Activated CD8-positive, alpha-beta memory T cell treated with anti-CD3 and anti-CD28 coated beads, Interleukin-2, amount 50 U/mL, for 24 hours (primary cell): ENCODE measurements around the gene GRIK3.

ENCODE experiments used
- DNase-seq: peaks from one replicate; pipeline ENCODE4 v3.0.0-alpha.2; 2020; ENCODE audit errors: extremely low read depth

The GRIK3 gene

DNA sequence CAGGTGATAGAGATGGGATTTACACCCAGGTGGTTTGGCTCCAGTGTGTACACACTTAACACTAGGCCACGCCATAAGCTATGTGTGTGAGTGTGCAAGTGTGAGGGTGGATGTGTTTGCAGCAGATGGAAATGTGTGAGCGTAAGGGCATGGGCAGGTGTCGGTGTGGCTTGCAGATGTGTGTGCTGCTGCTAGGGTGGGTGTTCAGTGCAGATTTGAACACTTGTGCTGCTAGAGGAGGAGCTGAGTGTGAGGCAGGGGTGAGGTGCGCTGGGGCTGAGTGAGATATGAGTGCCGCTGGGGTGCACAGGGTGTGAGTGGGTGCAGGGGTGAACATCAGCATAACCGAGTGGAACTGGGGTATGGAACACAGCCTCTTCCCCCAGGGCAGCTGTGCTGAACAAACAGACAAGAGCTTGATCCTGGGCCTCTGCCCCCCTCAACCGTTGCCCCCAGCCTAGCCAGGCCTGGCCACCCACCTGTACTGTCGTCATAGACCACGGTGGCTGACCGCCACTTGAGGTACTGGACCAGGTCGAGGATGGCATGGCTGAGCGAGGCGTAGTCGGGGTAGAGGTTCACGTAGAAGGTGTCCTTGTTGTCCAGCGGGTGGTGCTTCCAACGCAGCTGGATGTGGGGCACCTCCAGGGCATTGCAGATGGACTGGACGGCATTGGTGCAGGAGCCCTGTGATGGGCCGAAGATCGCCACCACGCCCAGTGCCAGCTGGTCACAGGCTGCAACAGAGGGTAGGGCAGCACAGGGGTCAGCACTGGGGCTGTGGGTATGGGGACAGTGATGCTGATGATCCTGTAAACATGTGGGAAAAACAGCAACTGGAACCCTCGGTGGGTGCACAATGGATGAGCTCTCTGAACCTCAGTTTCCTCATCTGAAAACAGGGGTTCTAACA, 153.9 kb downstream of the GRIK3 start:
- DNase-seq, result no peak

DNA sequence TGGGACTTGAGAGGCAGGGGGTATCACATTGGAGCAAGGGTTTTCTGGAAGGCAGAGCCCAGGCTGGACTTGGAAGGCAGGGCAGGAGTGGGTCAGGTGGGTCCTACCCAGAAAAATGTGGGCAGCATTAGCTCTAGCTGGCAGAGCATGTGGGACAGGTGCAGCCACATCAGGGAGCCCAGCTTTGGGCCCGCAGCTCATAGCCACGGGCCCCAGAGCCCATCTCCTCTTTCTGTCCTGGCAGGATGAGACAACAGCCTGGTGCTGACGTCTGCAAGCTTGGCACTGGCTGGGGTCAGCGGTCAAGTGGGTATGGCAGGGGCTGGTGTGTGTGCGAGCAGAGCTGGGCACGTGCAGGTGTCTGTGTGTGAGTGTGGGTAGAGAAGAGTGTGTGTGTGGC, 154.7 kb downstream of the GRIK3 start:
- no peak for DNase-seq

DNA sequence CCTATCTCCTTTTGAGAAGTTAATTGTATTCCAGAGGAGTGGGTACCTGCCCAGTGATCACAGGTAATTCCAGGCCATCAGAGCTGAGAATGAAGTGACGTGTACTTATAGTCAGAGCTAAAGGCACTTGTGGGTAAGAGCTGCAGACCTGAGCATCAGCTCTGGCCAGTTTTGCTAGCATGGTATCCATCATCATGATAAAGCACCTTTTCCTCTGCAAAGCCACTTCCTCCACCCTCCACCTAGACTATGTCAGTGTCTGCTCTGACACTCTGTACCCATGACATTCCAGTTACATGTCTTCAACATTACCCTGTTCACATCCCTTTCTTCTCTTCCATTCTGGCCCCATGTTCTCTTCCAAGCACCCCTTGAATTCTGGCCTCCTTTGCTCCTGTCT, 157.3 kb downstream of the GRIK3 start:
- no peak for DNase-seq

DNA sequence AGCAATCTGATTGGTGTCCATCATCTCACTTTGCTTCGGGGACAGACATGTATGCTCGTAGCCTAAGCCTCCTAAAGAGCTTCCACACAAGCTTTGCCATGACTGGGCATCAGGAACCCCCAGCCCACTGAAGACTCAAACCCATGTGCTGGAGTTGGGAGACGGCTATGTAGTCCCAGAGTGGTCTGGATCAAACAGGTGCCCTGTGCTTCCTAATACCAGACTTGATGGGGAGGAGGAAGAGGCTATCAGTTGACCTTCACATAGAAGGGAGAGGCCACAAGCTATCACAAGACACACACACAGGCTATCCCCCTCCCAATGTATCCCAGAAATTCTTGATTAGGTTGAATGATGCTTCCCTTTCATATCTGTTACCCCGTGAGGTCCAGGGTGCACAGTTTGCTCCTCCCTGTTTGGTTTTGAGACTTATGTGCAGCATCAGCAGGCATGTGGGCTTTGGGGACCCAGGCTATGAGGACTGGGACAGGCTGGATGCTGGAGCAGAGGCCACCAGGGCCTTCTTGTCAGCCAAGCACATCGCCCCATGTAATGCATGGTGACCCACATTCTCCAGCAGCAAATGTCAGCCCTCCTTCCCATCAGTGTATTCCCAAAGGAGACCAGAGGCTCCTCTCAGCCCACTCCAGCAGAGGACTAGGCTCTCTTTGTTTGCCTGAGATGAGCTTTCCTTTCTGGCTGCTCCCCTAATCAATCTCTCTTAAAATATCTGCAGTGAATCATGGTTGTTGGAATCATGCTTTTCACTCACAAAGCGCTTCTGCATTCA, 159.8 kb downstream of the GRIK3 start:
- DNase-seq, result no peak

DNA sequence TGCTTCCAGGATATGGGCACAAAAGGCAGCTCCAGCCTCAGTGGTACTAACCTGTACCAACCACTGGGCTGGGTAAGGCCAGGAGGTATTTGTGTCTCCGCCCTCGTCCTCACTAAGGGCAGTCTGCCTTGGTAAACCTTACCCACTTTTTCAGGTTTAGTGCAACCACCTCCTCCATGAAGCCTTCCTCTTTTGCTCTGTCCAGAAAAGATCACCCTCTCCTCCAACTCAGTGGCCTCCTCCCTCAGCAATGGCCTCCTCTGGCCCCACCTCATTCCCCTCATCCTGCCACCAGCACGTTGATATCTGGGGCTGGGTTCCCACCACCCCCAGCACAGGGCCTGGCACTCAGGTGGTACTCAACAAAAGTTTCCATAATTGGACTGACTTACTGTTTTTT, 161.5 kb downstream of the GRIK3 start:
- DNase-seq, result no peak

DNA sequence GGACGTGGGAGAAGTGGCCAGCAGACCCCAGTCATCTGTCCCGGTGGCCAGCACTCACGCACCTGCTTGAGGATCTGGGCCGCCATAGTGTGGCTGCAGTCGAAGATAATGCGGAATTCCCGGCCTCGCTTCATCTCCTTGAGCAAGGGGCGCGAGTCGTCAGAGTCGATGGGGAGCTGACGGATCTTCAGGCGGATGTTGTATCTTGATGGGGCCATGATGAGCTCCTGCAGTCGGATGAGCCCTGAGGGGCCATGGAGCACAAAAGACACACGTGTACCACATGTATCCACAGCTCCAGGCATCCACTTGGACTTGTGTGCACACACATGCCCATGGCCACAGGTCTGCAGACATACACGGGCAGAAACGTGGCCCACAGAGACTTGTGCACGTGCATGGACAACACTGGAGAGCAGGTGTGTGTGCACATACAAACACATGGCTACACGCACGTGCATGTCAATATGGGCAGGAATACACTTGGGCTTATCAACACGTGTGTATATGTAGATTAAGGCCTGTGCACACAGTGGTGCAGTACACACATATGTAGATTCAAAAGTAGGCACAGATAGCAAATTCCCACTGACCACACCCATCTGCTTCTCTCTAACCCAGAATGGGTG, 162.1 kb downstream of the GRIK3 start:
- DNase-seq, result no peak

DNA sequence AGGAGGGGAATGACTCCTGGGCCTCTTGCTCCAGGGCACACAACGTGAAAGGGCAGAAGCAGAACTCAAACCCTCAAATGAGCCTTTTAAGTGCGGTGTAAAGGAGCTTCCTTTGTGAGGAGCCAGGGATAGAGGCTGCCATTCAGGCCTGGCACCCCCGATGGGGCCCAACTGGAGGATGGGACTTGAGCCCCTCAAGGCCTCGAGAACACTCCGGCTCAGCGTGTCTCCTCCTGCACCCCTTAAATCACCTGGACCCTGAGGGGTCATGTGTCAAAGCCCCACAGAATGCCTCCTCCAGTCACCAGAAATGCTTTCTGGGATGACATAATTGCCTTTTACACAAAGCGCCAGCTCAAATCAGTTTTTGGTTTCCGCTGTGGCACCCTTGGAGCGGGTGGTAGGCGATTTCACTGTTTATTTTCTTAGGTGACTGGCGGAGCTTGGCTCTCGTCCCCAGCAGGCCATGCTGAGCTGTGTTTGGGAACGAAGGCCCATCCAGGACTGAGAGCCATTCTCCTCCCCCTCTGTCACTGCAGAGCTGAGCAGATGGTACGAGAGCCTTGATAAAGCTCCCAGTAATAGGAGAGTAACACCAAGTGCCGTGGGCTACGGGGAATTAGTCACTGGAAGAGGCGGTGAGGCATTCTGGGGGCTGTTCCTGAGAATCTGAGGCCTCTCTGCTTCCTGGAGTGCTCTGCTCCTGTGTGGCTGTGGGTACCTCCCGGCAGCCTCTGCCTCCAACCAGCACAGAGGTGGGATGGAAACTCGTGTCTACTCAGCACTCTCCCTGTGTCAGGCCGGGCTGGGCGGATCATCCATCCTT, 163.0 kb downstream of the GRIK3 start:
- DNase-seq, result no peak

DNA sequence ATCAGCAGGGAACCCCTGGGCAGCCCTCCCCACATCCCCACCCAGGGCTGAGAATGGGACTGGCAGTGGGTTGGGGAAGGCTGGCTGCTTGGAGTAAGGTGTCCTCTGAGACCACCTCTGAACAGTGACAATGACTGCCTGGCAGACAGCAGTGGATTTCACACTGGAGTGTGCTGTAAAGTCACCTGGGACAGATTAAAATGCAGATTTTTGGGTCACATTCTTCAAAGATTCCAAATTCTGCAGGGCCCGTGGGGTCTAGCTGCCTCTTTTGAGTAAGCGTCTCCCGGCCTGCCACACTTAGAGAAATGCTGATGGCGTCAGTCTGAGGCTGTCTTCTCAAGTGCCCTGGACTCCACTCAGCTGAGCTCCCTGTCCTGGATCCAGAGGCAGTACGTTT, 164.5 kb downstream of the GRIK3 start:
- DNase-seq, result no peak

DNA sequence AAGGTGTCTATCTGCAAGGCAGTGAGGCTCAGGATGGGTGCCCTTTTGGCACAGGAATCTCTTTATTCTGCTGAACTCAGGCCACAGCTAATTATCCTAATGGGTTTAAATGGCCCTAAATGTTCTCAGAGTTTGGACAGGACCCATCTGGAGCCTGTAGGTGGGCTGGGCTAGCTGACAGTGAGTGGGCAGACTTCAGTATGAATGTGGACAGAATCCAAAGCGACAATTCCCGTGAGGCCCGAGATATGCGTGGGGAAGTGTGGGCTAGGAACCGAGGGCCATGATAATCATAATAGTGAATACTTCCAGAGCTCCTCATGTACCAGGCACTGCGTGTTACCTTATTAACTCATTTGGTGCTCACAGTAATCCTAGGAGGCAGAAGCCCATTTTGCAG, 165.3 kb downstream of the GRIK3 start:
- no peak for DNase-seq

DNA sequence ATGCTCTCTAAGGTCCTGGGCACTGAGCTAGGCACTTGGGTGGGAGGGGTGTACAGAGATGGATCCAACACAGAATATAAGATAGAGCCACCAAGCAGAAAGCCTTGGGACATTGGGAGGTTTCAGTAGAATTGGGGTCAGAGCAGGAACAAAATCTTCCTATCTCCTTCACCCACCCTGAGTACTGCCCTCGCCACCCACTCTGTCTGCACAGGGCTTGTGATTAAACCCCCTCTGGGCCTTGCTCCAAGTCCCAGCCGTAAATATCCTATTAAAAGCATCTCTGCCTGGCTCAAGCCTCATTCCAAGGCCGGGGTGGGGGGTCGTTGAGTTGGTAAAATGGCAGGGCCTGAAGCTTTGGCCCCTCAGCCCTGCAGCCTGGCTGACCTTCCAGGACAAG, 166.7 kb downstream of the GRIK3 start:
- DNase-seq, result no peak

DNA sequence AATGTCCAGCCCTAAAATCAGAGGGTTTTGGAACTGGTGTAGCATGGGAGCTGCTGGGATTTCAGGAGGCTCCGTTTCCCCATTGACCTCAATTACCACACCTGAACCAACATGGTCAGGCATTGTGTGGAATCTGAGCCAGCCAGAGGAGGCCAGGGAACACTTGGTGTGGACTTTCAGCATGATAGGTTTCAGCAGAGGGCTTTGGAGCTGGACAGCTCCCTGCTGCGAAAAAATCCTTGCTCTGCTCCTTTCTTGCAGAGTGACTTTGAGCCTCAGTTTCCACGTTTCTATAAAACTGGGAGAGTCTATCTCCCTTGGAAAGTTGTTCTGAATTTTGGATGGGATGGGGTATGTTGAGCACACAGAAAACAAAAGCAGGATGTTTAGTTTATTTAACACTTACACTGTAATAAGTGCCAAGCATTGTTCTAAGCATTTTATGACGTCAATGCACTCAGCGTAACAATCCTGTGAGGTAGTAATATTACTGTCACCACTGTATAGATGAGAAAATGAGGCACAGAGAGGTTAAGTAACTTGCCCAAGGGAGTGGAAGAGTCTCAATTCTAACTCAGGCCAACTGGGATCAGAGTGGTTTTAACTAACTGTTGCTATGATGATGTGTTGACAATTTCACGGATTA, 168.0 kb downstream of the GRIK3 start:
- DNase-seq, result no peak

DNA sequence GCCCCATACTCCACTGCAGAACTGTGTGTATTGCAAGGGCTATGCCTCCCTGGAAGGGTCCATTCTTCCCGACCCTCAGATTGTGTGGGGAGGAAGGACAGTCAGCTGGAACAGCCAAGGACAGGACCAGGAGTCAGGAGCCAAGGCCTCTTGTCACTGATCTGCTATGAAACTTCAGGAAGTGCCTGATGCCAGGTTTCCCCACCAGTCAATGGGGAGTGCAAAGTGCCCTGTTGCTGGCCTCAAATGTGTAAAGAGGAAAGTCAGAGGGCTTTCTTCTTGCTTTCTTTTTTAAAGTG, 168.8 kb downstream of the GRIK3 start:
- DNase-seq, result no peak

DNA sequence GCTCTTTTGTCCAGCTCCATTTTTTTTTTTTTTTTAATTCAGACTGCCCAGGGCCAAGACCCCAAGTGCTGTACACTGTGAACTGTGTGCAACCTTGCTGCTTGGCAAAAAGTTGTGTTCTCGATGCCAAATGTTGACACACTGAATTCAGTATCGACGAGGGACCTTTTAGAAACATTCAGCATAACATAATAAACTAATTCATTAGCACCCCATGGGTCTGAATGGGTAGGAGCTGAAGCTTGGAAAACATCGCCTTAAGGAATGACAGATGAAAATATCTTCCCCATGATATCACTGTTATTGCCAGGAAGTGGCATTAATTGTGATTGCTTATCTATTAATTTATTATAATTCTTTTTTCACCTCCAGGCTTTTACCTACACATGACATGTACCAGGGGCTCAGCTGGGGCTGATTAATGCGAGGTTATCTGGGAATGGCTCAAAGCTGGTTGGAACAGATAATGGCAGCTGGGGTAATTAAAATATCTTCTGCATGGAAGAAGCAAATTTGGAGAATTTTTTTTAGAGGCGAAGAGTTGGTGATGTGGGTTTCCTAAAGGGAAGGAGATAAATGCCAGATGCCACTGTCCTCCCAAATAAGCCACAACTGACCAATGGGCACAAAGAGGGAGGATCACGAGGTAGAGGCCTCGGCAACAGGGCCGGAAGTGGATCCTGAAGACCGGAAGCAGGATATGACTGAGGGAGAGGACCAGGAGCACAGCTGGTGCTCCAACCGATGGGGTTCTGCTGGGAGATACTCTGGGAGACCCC, 169.3 kb downstream of the GRIK3 start:
- no peak for DNase-seq

DNA sequence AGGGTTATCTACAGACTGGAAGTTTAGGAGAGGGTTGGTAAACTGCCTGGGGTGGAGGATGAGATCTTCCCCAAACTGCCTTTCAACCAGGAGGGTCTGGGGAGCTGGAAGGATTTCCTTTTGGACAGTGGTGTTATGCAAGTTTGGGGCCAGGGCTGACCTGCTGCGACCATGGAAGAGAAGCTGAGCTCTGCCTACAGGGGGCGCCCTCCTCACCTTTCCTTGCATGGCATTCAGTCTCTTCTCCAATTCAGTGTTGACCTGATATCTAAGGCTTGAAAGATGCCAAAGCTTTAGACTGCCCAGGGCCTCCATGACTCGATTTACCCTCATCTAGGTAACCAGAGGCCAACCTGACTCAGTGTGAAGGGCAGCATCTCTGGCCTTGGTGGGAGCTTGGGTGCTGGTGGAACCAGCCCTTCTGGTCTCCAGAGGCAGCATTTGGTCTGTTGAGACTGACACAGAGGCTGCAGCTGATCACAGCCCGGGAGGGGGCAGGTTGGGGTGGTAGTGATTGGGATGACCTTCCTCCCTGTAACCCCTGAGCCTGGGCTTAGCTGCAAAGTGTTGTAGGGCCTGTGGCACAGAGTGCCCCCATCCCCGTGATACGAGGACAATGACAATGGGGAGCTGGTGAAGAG, 170.0 kb downstream of the GRIK3 start:
- DNase-seq, result no peak

DNA sequence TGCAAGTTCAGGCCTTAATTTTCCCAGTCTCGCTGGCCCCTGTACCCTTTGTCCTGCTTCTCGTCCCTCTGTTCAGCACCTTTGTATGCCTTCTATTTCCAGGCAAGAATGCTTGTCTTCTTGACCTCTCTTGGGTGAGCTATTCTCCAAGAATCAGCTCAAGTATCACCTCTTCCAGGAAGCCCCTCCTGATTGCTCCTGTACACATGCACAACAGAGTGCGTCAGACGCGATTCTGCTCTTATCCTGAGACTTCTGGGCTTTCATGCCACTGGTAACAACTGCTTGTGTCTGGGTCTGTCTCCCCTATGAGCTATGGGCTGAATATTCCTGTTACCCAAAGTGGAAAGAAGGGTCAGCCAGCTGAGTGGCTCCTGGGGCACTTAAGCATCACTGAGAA, 170.8 kb downstream of the GRIK3 start:
- no peak for DNase-seq

DNA sequence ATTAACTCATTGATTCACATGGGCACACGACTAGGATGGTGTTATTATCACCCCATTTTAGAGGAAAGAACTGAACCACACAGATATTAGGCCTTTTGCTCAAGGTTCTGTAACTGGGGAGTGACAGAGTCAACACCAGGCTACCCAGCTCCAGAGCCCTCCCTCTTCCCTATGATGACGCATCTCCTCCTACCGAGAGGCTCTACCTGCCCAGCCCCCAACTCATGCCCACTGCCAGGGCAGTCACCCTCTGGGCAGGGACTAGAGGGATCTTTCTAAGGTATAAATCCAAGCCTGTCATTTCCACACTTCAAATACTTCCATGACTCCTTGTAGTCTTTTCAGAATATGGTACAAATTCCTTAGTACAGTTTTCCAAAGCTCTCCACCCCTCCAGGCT, 171.3 kb downstream of the GRIK3 start:
- DNase-seq, result no peak

DNA sequence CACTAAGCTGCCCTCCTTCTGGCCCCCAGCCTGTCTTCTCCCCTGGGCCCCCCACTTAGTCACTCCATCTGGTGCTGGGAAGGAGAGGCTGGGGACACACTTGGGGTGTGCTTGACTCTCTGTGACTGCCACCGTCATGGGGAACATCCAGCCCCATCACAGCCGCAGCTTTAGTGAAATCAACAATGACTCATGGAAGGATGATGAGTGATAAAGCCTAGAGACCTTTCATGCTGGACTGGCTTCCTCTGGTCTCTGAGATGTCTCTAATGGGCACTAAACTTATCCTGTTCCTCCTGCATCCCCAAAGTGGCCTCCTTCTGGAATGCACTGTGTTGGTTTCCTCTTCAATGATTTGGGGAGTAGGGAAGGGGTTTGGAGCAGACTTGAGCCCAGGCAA, 172.9 kb downstream of the GRIK3 start:
- DNase-seq, result no peak

DNA sequence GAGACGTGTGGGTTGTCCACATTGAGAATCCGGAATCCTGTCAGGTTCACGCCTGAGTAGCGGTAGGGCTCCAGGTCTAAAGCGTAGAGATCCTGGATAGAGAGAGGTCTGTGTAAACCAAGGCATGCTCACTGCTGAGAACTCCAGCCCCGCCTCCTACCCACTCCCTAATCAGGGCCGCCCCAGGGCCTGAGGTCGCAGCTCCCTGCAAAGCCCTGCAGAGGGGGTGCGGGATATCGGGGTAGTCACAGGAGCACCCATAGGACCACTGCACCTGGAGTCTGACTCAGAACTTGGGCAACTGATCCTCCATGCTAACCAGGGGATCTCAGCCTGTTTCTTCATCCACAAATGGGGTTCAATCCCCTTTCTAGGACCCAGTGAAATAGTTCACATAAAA, 174.4 kb downstream of the GRIK3 start:
- no peak for DNase-seq

DNA sequence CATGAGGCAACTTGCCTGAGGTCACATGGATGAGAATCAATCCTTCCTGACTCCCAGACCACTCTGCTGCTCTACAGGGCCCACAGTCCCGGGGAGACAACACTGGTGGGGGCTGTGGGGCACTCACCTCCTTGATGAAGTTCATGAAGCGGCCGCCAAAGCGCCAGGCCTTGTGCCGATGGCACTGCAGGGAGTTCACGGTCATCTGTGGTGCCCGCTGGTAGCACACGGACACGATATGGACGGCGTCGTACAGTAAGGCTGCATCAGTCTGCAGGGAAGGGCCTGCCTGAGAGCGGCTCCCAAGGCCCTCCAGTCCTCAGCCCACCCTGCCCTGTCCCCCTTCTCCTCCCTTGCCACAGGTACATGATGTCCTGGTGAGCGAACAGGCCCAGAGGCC, 175.3 kb downstream of the GRIK3 start:
- DNase-seq, result no peak

DNA sequence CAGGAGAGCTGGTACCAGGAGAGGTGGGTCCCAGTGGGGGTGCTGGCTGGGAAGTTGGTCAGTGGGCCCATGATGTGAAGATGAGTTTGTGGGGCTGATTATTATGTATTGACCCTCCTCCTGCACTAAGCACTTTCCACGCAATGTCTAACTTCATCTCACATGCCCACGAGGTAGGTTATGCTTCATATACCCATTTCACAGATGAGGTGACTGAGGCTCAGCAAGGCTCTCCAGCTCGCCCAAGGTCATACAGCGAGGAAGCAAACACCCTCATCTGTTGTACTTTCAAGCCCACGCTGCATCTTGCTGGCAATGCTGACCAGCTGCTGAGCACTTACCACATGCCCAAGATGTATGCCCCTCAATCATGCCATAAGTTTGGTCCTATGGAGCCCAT, 175.8 kb downstream of the GRIK3 start:
- no peak for DNase-seq
